ENCODE results near the gene ANKRD63.

Gene ANKRD63

GRCh38 chr15:40295877-40296560 lies 13.2 kb upstream of the ANKRD63 start:
- DNase-seq (ENCODE audit: low read depth in 2 of 2), result no peak

- no peak for DNase-seq (ENCODE audit: low read depth in 2 of 2)
These were observed 12.4 kb upstream of the ANKRD63 start for GRCh38 chr15:40295297-40295696.

GRCh38 chr15:40293905-40294895 lies 11.3 kb upstream of the ANKRD63 start:
- DNase-seq (ENCODE audit: low read depth in 2 of 2), result no peak

DNA sequence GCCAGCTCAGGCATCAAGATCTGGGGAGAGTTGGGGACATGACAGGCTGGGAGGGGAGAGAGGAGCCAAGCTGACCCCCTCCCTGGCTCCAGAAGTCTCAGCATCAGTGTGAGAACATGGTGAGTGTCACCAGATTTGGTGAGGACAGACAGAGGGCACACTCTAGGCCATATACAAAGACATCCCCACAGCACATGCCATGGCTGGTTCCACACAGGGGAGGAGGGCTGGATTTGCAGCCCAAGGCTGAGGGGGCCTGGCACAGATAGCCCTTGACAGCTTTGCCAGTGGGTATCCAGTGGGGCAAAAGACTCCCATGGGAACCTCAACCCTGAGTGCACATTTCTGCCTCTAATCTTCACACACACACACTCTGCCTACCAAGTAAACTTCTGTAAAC lies 10.1 kb upstream of the ANKRD63 start:
- no peak for DNase-seq (ENCODE audit: low read depth in 2 of 2)

DNA sequence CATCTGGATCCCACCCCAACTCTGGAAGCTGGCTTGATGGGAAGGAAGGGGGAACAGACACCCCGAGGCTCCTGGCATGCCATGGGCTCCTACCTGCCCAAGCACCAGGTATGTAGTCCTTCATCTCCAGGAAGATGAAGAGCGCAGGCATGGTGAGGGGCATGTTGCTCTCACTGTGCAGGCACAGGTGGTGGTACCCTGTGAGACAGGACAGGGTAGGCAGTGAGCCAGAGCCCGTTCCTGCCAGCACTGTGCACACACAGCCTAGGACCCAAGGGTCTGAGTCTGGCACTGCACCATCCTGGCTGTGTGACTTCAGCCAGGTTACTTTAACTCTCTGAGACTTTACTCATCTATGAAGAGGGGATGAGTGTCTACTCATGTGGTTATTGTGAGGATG lies 9.4 kb upstream of the ANKRD63 start:
- DNase-seq (ENCODE audit: low read depth in 2 of 2), result no peak

GRCh38 chr15:40290918-40291574 lies 8.2 kb upstream of the ANKRD63 start:
- no peak for DNase-seq (ENCODE audit: low read depth in 2 of 2)

- no peak for DNase-seq (ENCODE audit: low read depth in 2 of 2)
These were observed 7.7 kb upstream of the ANKRD63 start for GRCh38 chr15:40290545-40290917.

GRCh38 chr15:40289140-40289775 lies 6.4 kb upstream of the ANKRD63 start:
- DNase-seq (ENCODE audit: low read depth in 2 of 2), result no peak

DNA sequence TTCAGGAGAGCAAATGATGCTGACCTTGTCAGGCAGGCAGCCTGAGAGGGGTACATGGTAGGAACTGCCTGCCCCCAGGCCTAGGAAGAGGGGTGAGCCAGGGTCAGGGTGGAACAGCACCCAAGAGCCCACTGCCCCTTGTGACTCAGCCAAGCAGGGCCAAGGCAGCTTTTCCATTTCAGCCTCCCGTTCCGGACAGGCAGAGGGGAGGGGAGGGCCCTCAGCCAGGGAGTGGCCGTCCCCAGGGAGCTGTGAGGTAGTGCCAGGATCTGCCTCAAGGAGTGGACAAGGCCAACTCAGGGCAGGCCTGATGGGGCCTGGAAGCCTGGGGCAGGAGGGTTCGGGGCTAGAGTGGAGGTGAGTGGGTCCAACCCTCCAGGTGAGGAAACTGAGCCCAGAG lies 5.1 kb upstream of the ANKRD63 start:
- DNase-seq (ENCODE audit: low read depth in 2 of 2), result no peak

- DNase-seq (ENCODE audit: low read depth in 2 of 2), result no peak
These were observed 4.6 kb upstream of the ANKRD63 start for GRCh38 chr15:40287505-40287904.

DNA sequence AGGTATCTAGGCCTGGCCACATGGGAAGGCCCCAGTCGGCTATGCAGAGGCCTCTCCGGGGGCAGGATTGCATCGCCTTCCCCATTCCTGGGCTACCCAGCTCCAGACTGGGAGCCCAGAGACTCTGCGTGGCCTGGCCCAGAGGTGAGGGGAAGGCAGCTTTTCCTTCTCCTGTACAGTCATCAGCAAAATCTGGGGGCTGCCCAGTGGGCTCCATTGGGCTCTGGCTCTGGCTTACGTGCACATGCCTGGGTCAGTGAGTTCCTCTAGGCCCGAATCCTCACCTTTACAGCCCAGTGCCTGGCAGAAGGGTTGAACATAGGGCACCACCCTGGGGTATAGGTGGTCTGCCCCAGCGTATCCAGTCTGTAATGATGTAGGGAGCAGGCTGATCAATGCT lies 3.9 kb upstream of the ANKRD63 start:
- DNase-seq (ENCODE audit: low read depth in 2 of 2), result no peak

- DNase-seq (ENCODE audit: low read depth in 2 of 2), result no peak
These were observed 3.2 kb upstream of the ANKRD63 start for GRCh38 chr15:40286061-40286532.

DNA sequence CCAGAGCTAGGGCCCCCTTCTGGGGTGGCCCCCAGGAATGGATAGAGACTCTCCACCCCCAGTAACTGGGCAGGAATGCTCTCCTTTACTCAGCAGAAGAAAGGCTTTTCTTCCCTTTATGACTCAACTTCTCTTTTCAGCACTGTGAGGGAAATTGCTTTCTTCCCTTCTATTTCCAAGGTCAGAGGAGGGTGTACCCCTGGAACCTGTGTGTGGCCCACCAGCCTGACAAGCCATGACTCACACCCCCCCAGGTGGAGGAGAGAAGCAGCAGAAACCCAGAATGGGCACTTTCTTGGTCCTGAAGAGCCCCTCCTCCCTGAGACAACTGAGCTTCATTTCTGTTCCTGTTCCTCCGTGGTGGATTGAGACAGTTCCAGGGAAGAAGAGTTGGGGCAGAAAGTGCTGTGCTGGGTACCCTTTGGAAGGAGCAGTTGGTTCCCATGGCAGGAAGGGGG lies 2.7 kb upstream of the ANKRD63 start:
- no peak for DNase-seq (ENCODE audit: low read depth in 2 of 2)

DNA sequence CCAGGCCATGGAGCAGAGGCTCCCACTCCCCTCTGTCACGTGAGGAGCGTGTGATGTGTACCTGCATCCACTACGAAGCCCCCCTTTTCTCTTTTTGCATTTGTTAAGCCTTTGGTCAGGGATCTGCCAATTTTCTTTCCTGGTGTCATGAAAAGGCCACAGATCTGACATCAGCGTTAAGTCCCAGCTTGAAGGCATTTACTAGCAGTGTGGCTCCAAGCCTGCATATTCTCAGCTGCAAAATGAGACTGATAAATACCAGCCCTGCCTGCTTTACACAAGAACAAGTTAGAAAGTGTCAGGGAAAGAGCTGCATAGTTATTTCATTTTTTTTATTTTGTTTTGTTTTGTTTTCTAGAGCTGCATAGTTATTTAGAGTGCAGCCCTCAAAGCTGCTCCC lies 2.3 kb upstream of the ANKRD63 start:
- DNase-seq (ENCODE audit: low read depth in 2 of 2), result no peak

GRCh38 chr15:40283615-40284300 lies 894 bp upstream of the ANKRD63 start:
- DNase-seq (ENCODE audit: low read depth in 2 of 2), result no peak

- DNase-seq (ENCODE audit: low read depth in 2 of 2), result peak; percentile 18 to 31
These were observed 556 bp downstream of the ANKRD63 start for GRCh38 chr15:40282147-40282868.

- DNase-seq (ENCODE audit: low read depth in 2 of 2), result no peak
These were observed 1.1 kb downstream of the ANKRD63 start for GRCh38 chr15:40281801-40282146.

DNA sequence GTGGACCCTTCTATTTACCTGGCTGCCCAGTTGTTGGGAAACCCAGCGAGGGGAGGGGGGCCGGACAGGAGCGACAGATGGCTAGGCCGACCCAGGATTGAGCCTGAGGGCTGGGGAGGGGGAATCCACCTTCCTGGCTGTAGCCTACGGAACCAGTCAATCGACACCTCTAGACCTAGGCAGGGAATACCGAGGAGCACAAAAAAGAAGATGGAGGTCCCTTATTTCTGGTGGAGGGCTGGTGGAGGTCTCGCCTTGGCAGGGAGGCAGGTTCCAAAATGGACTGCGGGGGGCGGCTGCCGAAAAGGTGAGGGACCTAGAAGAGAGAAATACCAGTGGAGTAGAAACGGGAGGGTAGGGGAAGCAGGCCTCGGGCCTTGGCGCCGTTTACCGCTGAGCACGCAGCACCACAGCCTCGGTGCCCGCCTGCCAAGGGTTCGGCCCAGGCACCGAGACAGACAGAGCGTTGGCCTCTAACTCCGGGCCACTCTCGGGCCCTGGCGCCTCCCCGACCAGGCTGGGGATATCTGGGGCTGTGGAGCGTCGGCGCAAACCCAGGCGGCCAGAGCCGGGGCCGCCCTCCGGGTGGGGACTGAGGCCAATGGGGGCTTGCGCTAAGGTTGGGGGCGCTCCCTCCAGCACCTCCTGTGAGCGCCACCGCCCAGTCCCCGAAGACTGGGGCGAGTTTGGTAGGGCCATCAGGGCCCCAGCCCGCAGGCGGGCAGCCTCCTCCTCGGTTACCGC lies 1.6 kb downstream of the ANKRD63 start:
- DNase-seq (ENCODE audit: low read depth in 2 of 2), result no peak

GRCh38 chr15:40280260-40281056 lies 2.4 kb downstream of the ANKRD63 start:
- no peak for DNase-seq (ENCODE audit: low read depth in 2 of 2)

Measured in stimulated activated CD8-positive, alpha-beta memory T cell treated with anti-CD3 and anti-CD28 coated beads, Interleukin-15, amount 100 ng/mL, for 48 hours (primary cell).